ENCODE data around the gene PNPLA3.
A peak's percentile ranks its signal among the peaks of the same experiment; 100 is the strongest.
"Not testable (repeated sequence)": the region's sequence is repeated elsewhere in the genome, so short reads cannot be mapped to it uniquely, and the experiment has no call there.

PNPLA3 gene

GRCh38 chr22:43891360-43892182 is 32.0 kb upstream of the PNPLA3 start, which contains the start of gene PNPLA5:
Gene PNPLA5 (minus strand): TSS chr22:43892013. CDS start chr22:43891880, 133 bp downstream.
- H3K4me3 ChIP-seq (ENCODE audit: low read length) = peak within 1 kb of the TSS; percentile 62
- H3K36me3 ChIP-seq (ENCODE audit: insufficient read depth, low read length) = no peaks in the 10 kb centered on the region
- H3K9ac ChIP-seq (ENCODE audit: low read depth, low read length) = peak within 1 kb of the TSS; percentile 54
- WGBS = 2% methylated on average over 72 of the region's 72 CpGs
- H3K9me3 ChIP-seq (ENCODE audit: insufficient read depth, low read depth, low read length) = no peaks in the 10 kb centered on the region
- H3K27me3 ChIP-seq (ENCODE audit: insufficient read depth, low read length) = peaks cover 43% of the 10 kb centered on the region
- H3K27ac ChIP-seq (ENCODE audit: low read depth, low read length) = peak within 1 kb of the TSS; percentile 31; the same call in 1 of the 2 replicates
- H3K4me1 ChIP-seq (ENCODE audit: insufficient read depth, low read length) = no peaks in the 10 kb centered on the region

- Histone ChIP-seq H3K4me1 (ENCODE audit: insufficient read depth, low read length) (no peaks in the 10 kb centered on the region), H3K36me3 (ENCODE audit: insufficient read depth, low read length) (no peaks in the 10 kb centered on the region), H3K9ac (ENCODE audit: low read depth, low read length) (no peak overlapping the region), H3K9me3 (ENCODE audit: insufficient read depth, low read depth, low read length) (no peaks in the 10 kb centered on the region), H3K27ac (ENCODE audit: low read depth, low read length) (no peak overlapping the region), H3K4me3 (ENCODE audit: low read length) (peak overlapping the region; percentile 62), H3K27me3 (ENCODE audit: insufficient read depth, low read length) (peaks cover 43% of the 10 kb centered on the region)
- WGBS = 60% methylated on average over 15 of the region's 15 CpGs
Measured at GRCh38 chr22:43892183-43892894, 31.3 kb upstream of the PNPLA3 start.

- WGBS = 65% methylated on average over 5 of the region's 5 CpGs
Measured at GRCh38 chr22:43893266-43893665, 30.3 kb upstream of the PNPLA3 start.

GRCh38 chr22:43894122-43894521 is 29.5 kb upstream of the PNPLA3 start:
- Histone ChIP-seq H3K27ac (ENCODE audit: low read depth, low read length) (no peak overlapping the region), H3K4me3 (ENCODE audit: low read length) (no peak overlapping the region), H3K36me3 (ENCODE audit: insufficient read depth, low read length) (no peaks in the 10 kb centered on the region), H3K9me3 (ENCODE audit: insufficient read depth, low read depth, low read length) (no peaks in the 10 kb centered on the region), H3K4me1 (ENCODE audit: insufficient read depth, low read length) (no peaks in the 10 kb centered on the region), H3K27me3 (ENCODE audit: insufficient read depth, low read length) (peaks cover 43% of the 10 kb centered on the region), H3K9ac (ENCODE audit: low read depth, low read length) (no peak overlapping the region)
- WGBS = 92% methylated on average over 5 of the region's 5 CpGs

More at GRCh38 chr22:43893266-43893665, 30.3 kb upstream of the PNPLA3 start:
- Histone ChIP-seq H3K27ac (ENCODE audit: low read depth, low read length) (no peak overlapping the region), H3K4me1 (ENCODE audit: insufficient read depth, low read length) (no peaks in the 10 kb centered on the region), H3K9me3 (ENCODE audit: insufficient read depth, low read depth, low read length) (no peaks in the 10 kb centered on the region), H3K9ac (ENCODE audit: low read depth, low read length) (no peak overlapping the region), H3K27me3 (ENCODE audit: insufficient read depth, low read length) (peaks cover 43% of the 10 kb centered on the region), H3K4me3 (ENCODE audit: low read length) (no peak overlapping the region), H3K36me3 (ENCODE audit: insufficient read depth, low read length) (no peaks in the 10 kb centered on the region)

- Histone ChIP-seq H3K4me3 (ENCODE audit: low read length) (no peak overlapping the region), H3K4me1 (ENCODE audit: insufficient read depth, low read length) (no peaks in the 10 kb centered on the region), H3K9ac (ENCODE audit: low read depth, low read length) (no peak overlapping the region), H3K27ac (ENCODE audit: low read depth, low read length) (no peak overlapping the region), H3K36me3 (ENCODE audit: insufficient read depth, low read length) (no peaks in the 10 kb centered on the region), H3K27me3 (ENCODE audit: insufficient read depth, low read length) (peaks cover 27% of the 10 kb centered on the region), H3K9me3 (ENCODE audit: insufficient read depth, low read depth, low read length) (no peaks in the 10 kb centered on the region)
- WGBS = 76% methylated on average over 11 of the region's 11 CpGs
Measured at GRCh38 chr22:43895986-43896645, 27.5 kb upstream of the PNPLA3 start.

GRCh38 chr22:43897751-43898261 is 25.8 kb upstream of the PNPLA3 start:
- no peak overlapping the region for H3K4me3 ChIP-seq (ENCODE audit: low read length)
- no peaks in the 10 kb centered on the region for H3K9me3 ChIP-seq (ENCODE audit: insufficient read depth, low read depth, low read length)
- WGBS = 86% methylated on average over 12 of the region's 12 CpGs
- no peak overlapping the region for H3K27ac ChIP-seq (ENCODE audit: low read depth, low read length)
- no peaks in the 10 kb centered on the region for H3K36me3 ChIP-seq (ENCODE audit: insufficient read depth, low read length)
- H3K4me1 ChIP-seq (ENCODE audit: insufficient read depth, low read length) = no peaks in the 10 kb centered on the region
- no peak overlapping the region for H3K9ac ChIP-seq (ENCODE audit: low read depth, low read length)
- H3K27me3 ChIP-seq (ENCODE audit: insufficient read depth, low read length) = peaks cover 11% of the 10 kb centered on the region; the same call in 1 of the 2 replicates

GRCh38 chr22:43900206-43900605 is 23.4 kb upstream of the PNPLA3 start:
- no peaks in the 10 kb centered on the region for H3K4me1 ChIP-seq (ENCODE audit: insufficient read depth, low read length)
- WGBS = 71% methylated on average over 7 of the region's 7 CpGs
- no peaks in the 10 kb centered on the region for H3K9me3 ChIP-seq (ENCODE audit: insufficient read depth, low read depth, low read length)
- no peak overlapping the region for H3K9ac ChIP-seq (ENCODE audit: low read depth, low read length)
- no peaks in the 10 kb centered on the region for H3K27me3 ChIP-seq (ENCODE audit: insufficient read depth, low read length)
- no peak overlapping the region for H3K27ac ChIP-seq (ENCODE audit: low read depth, low read length)
- H3K36me3 ChIP-seq (ENCODE audit: insufficient read depth, low read length) = no peaks in the 10 kb centered on the region
- H3K4me3 ChIP-seq (ENCODE audit: low read length) = no peak overlapping the region

- Histone ChIP-seq H3K27me3 (ENCODE audit: insufficient read depth, low read length) (no peaks in the 10 kb centered on the region), H3K36me3 (ENCODE audit: insufficient read depth, low read length) (no peaks in the 10 kb centered on the region), H3K27ac (ENCODE audit: low read depth, low read length) (no peak overlapping the region), H3K9ac (ENCODE audit: low read depth, low read length) (no peak overlapping the region), H3K4me3 (ENCODE audit: low read length) (no peak overlapping the region), H3K4me1 (ENCODE audit: insufficient read depth, low read length) (no peaks in the 10 kb centered on the region), H3K9me3 (ENCODE audit: insufficient read depth, low read depth, low read length) (no peaks in the 10 kb centered on the region)
- 65% methylated on average over 5 of the region's 5 CpGs for WGBS
Measured at GRCh38 chr22:43901976-43902643, 21.5 kb upstream of the PNPLA3 start.

GRCh38 chr22:43903033-43903432 is 20.6 kb upstream of the PNPLA3 start:
- not testable (repeated sequence) for H3K27ac ChIP-seq (ENCODE audit: low read depth, low read length)
- WGBS = 84% methylated on average over 11 of the region's 12 CpGs

GRCh38 chr22:43904412-43904811 is 19.2 kb upstream of the PNPLA3 start:
- WGBS = 43% methylated on average over 8 of the region's 12 CpGs
- not testable (repeated sequence) for H3K9me3 ChIP-seq (ENCODE audit: insufficient read depth, low read depth, low read length); H3K9ac ChIP-seq (ENCODE audit: low read depth, low read length); H3K4me3 ChIP-seq (ENCODE audit: low read length); H3K4me1 ChIP-seq (ENCODE audit: insufficient read depth, low read length); H3K27me3 ChIP-seq (ENCODE audit: insufficient read depth, low read length); H3K36me3 ChIP-seq (ENCODE audit: insufficient read depth, low read length); H3K27ac ChIP-seq (ENCODE audit: low read depth, low read length)

More at GRCh38 chr22:43903033-43903432, 20.6 kb upstream of the PNPLA3 start:
- not testable (repeated sequence) for H3K4me3 ChIP-seq (ENCODE audit: low read length); H3K9ac ChIP-seq (ENCODE audit: low read depth, low read length); H3K27me3 ChIP-seq (ENCODE audit: insufficient read depth, low read length); H3K36me3 ChIP-seq (ENCODE audit: insufficient read depth, low read length); H3K4me1 ChIP-seq (ENCODE audit: insufficient read depth, low read length); H3K9me3 ChIP-seq (ENCODE audit: insufficient read depth, low read depth, low read length)
